ENCODE measurements around the gene CD3E. TPM values are rescaled to one million over a fixed set of nuclear protein-coding genes. Genes with fewer than 3 reads are reported as not detected.
"Not testable (repeated sequence)": the region's sequence is repeated elsewhere in the genome, so short reads cannot be mapped to it uniquely, and the experiment has no call there.

Gene CD3E
- total and polyA plus RNA-seq, 12 donors, result 0.63 to 3.4 (median 2.7) TPM; not detected in 2

DNA sequence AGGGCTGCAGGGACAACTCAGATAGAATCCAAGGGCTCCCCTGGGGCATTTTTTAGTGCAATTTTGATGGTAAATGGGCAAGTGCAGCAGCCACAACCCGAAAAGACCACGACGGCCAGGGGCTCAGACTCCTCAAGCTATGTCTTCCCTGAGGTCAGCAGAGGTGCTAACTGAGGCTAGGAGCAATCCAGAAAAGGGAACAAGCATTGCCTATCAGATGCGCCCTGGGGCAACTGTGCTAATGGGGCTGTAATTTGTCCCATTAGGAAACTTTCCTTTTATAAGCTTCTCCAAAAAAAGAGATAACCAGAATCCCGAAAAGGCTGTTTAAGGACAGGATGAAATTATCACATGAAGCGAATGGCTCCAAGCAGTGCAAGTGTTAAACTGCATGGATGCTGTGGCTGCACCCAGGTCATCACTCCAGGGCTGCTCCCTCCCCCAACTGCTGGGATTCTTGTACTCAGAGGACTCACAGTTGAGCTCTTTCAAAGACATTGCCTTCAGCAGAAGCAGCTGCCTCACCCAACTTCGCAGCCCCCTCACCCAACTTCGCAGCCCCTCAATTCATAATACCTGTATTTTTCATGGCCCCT is 2.8 kb upstream of the CD3E start:
- intact Hi-C loops (cut with DNase I), result no loop called here
- no peaks in the 10 kb centered on the region for H3K9me3 ChIP-seq (replicated peaks in 1 of 3)

DNA sequence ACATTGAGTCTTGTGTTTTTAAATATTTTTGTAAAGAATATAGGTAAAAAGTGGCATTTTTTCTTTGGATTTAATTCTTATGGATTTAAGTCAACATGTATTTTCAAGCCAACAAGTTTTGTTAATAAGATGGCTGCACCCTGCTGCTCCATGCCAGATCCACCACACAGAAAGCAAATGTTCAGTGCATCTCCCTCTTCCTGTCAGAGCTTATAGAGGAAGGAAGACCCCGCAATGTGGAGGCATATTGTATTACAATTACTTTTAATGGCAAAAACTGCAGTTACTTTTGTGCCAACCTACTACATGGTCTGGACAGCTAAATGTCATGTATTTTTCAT is 333 bp upstream of the CD3E start:
- 63 to 79% (median 71%) methylated on average over 1 of the region's 1 CpG for WGBS, 4 donors
- Histone ChIP-seq H3K9me3 (replicated peaks in 1 of 3) (no peaks in the 10 kb centered on the region), H3K27me3 (no peaks in the 10 kb centered on the region), H3K36me3 (replicated peaks in 1 of 2) (no peaks in the 10 kb centered on the region), H3K4me1 (replicated peaks in 1 of 2) (no peaks in the 10 kb centered on the region), H3K4me3 (no peak overlapping the region), H3K27ac (no peak overlapping the region)
- TF ChIP-seq, protein P1, sequence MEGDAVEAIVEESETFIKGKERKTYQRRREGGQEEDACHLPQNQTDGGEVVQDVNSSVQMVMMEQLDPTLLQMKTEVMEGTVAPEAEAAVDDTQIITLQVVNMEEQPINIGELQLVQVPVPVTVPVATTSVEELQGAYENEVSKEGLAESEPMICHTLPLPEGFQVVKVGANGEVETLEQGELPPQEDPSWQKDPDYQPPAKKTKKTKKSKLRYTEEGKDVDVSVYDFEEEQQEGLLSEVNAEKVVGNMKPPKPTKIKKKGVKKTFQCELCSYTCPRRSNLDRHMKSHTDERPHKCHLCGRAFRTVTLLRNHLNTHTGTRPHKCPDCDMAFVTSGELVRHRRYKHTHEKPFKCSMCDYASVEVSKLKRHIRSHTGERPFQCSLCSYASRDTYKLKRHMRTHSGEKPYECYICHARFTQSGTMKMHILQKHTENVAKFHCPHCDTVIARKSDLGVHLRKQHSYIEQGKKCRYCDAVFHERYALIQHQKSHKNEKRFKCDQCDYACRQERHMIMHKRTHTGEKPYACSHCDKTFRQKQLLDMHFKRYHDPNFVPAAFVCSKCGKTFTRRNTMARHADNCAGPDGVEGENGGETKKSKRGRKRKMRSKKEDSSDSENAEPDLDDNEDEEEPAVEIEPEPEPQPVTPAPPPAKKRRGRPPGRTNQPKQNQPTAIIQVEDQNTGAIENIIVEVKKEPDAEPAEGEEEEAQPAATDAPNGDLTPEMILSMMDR (IDR thresholded peaks at IDR 0.05), result no peak
- no peak for TF ChIP-seq POLR2A (IDR thresholded peaks at IDR 0.05)
- intact Hi-C loops (cut with DNase I), result no loop called here
- DNase-seq, result no peak

More for the DNA sequence above, 2.8 kb upstream of the CD3E start:
- WGBS, 4 donors, result 47 to 62% (median 49%) methylated on average over 8 of the region's 8 CpGs
- Histone ChIP-seq H3K4me1 (replicated peaks in 1 of 2) (no peaks in the 10 kb centered on the region), H3K4me3 (no peak overlapping the region), H3K27ac (no peak overlapping the region), H3K27me3 (no peaks in the 10 kb centered on the region), H3K36me3 (replicated peaks in 1 of 2) (no peaks in the 10 kb centered on the region)
- no peak for TF ChIP-seq POLR2A (IDR thresholded peaks at IDR 0.05)
- TF ChIP-seq, protein P1 (IDR thresholded peaks at IDR 0.05), result no peak
- DNase-seq, result no peak

DNA sequence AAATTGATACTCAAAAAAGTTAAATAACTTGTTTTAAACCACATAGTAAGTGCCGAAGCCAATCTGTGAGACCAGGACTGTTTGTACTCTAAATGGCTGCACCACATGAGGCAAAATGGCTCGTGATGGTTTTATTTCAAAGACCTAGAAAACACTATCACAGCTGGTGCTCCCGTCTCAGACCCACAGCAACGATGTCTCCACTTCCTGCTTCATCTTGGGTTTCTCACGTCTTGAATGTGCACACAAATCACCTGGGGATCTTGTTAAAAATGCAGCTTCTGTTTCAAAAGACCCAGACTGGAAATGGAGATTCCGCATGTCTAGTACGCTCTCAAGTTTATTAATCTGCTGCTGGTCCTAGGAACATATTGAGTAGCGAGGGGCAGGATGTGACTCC is 1.2 kb downstream of the CD3E start:
- DNase-seq, result no peak
- Histone ChIP-seq H3K36me3 (replicated peaks in 1 of 2) (no peaks in the 10 kb centered on the region), H3K27me3 (no peaks in the 10 kb centered on the region), H3K9me3 (replicated peaks in 1 of 3) (no peaks in the 10 kb centered on the region), H3K27ac (no peak overlapping the region), H3K4me1 (replicated peaks in 1 of 2) (no peaks in the 10 kb centered on the region), H3K4me3 (no peak overlapping the region)
- WGBS, 4 donors, result 59 to 68% (median 66%) methylated on average over 8 of the region's 8 CpGs
- TF ChIP-seq, protein P1 (IDR thresholded peaks at IDR 0.05), result no peak
- no peak for TF ChIP-seq POLR2A (IDR thresholded peaks at IDR 0.05)
- intact Hi-C loops (cut with DNase I), result no loop called here

DNA sequence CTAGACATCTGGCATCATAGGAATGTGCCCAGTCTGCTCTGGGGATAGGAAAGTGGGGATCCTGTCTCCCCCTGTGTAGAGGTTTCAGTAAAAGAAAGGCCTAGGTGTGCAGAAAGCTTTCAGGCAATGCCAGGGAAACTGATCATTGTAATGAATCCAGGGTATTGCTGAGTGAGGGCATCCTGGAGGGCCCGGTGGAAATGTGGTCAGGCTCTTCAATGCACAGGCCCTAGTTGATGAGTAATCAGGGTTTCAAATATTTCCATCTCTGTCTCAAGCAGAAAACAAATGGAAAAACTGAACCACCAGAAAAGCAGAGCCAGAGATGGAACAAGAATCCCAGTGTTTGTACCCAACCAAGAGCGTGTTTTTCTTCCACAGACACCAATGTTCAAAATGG is 2.0 kb downstream of the CD3E start:
- TF ChIP-seq, protein P1 (IDR thresholded peaks at IDR 0.05), result no peak
- TF ChIP-seq POLR2A (IDR thresholded peaks at IDR 0.05), result no peak
- no peak overlapping the region for H3K4me3 ChIP-seq
- no peak for DNase-seq
- H3K9me3 ChIP-seq (replicated peaks in 1 of 3), result no peaks in the 10 kb centered on the region
- 85 to 87% (median 85%) methylated on average over 2 of the region's 2 CpGs for WGBS, 4 donors
- no peaks in the 10 kb centered on the region for H3K27me3 ChIP-seq
- no peaks in the 10 kb centered on the region for H3K4me1 ChIP-seq (replicated peaks in 1 of 2)
- no peak overlapping the region for H3K27ac ChIP-seq
- no peaks in the 10 kb centered on the region for H3K36me3 ChIP-seq (replicated peaks in 1 of 2)
- intact Hi-C loops (cut with DNase I), result no loop called here

DNA sequence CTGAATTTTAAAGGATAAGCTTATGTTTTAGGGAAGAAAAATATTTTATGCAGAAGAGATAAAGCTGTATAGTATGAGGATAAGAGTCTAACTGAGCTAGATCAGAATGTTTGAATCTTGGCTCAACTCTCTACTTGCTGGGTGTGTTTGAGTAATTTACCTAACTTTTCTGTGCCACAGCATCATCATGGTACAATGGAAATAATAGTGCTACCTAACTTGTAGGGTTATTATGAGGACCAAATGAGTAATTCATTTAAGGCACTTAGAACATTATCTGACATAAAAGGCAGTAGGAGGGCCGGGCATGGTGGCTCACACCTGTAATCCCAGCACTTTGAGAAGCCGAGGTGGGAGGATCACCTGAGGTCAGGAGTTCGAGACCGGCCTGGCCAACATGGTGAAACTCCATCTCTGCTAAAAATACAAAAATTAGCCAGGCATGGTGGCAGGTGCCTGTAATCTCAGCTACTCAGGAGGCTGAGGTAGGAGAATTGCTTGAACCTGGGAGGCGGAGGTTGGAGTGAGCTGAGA is 4.5 kb downstream of the CD3E start:
- H3K27me3 ChIP-seq, result peaks cover 14% of the 10 kb centered on the region
- intact Hi-C loops (cut with DNase I); H3K36me3 ChIP-seq (replicated peaks in 1 of 2); H3K4me3 ChIP-seq; H3K4me1 ChIP-seq (replicated peaks in 1 of 2); H3K9me3 ChIP-seq (replicated peaks in 1 of 3); H3K27ac ChIP-seq; DNase-seq: not testable (repeated sequence)
- 83 to 85% (median 84%) methylated on average over 5 of the region's 5 CpGs for WGBS, 4 donors

All from adrenal gland (tissue), 12 donors.